CD14-positive monocyte (primary cell): ENCODE data around the gene SCAF4. TPM values are rescaled to one million over a fixed set of nuclear protein-coding genes. Genes with fewer than 3 reads are reported as not detected.

ENCODE experiments used
- DNase-seq, 3 donors: peaks; one replicate each; pipeline ENCODE4 v3.0.0-alpha.2; 2011 to 2022
- H2AFZ ChIP-seq: 2 replicates; pipeline ENCODE4 v1.6.0; 2012; ENCODE audit warnings: mild to moderate bottlenecking, low read depth, low read length, inconsistent platforms; ENCODE audit not compliant: insufficient read depth, poor library complexity, severe bottlenecking
- H3K27ac ChIP-seq, 2 donors: 1 replicate in 1 of 2; 2 replicates in 1 of 2; pipeline ENCODE4 v1.5.1; 2012 to 2013; ENCODE audit warnings: low read length in 2 of 2, control low read depth in 1 of 2, inconsistent platforms in 1 of 2, low read depth in 1 of 2, mild to moderate bottlenecking in 1 of 2
- H3K27me3 ChIP-seq, 2 donors: one replicate each; pipeline versions ENCODE4 v1.6.0 to v1.6.1; 2011 to 2013; ENCODE audit warnings: low read length in 2 of 2; ENCODE audit not compliant: control insufficient read depth in 2 of 2, insufficient read depth in 2 of 2
- H3K36me3 ChIP-seq, 2 donors: replicated peaks in 1 of 2; 1 replicate in 1 of 2; 2 replicates in 1 of 2; pipeline versions ENCODE4 v1.5.1 to v1.6.1; 2012 to 2013; ENCODE audit warnings: low read length in 2 of 2, control low read depth in 1 of 2, inconsistent platforms in 1 of 2, mild to moderate bottlenecking in 1 of 2; ENCODE audit not compliant: insufficient read depth in 2 of 2, control insufficient read depth in 1 of 2
- H3K4me1 ChIP-seq, 2 donors: 1 replicate in 1 of 2; 2 replicates in 1 of 2; pipeline versions ENCODE4 v1.5.1 to v1.6.1; 2012 to 2013; ENCODE audit warnings: low read length in 2 of 2, control low read depth in 1 of 2, inconsistent platforms in 1 of 2, mild to moderate bottlenecking in 1 of 2, moderate library complexity in 1 of 2; ENCODE audit not compliant: insufficient read depth in 2 of 2, control insufficient read depth in 1 of 2
- H3K4me2 ChIP-seq: replicated peaks from 2 replicates; pipeline ENCODE3; 2012; ENCODE audit warnings: low read length, moderate library complexity, mild to moderate bottlenecking; ENCODE audit not compliant: poor library complexity, severe bottlenecking; ENCODE audit errors: extremely low read depth
- H3K4me3 ChIP-seq, 3 experiments: fragments of 200-600 bp in 1 of 3; sonication (generic) in 1 of 3; replicated peaks in 1 of 3; 1 replicate in 2 of 3; 2 replicates in 1 of 3; pipeline ENCODE4 v1.5.1; 2011 to 2013; ENCODE audit warnings: low read length in 3 of 3, mild to moderate bottlenecking in 3 of 3, control low read depth in 2 of 3, low read depth in 2 of 3, inconsistent platforms in 1 of 3, moderate library complexity in 1 of 3
- H3K79me2 ChIP-seq: 2 replicates; pipeline ENCODE4 v1.6.0; 2012; ENCODE audit warnings: mild to moderate bottlenecking, control low read depth, inconsistent platforms, low read length, moderate library complexity; ENCODE audit not compliant: insufficient read depth
- H3K9ac ChIP-seq: 2 replicates; pipeline ENCODE4 v1.6.0; 2017; ENCODE audit warnings: low read length, mild to moderate bottlenecking; ENCODE audit not compliant: insufficient read depth, poor library complexity, severe bottlenecking
- H3K9me3 ChIP-seq, 2 donors: replicated peaks in 1 of 2; 1 replicate in 1 of 2; 2 replicates in 1 of 2; pipeline versions ENCODE4 v1.5.1 to v1.6.1; 2012 to 2013; ENCODE audit warnings: low read length in 2 of 2, control low read depth in 1 of 2; ENCODE audit not compliant: control insufficient read depth in 1 of 2, insufficient read depth in 1 of 2
- H4K20me1 ChIP-seq: 2 replicates; pipeline ENCODE4 v1.6.0; 2012; ENCODE audit warnings: mild to moderate bottlenecking, low read length, control low read depth, moderate library complexity; ENCODE audit not compliant: insufficient read depth
- H3K27ac Mint-ChIP-seq, 7 donors: one replicate each; pipeline ENCODE4 v1.8.0; 2020; ENCODE audit warnings: mild to moderate bottlenecking in 7 of 7, mixed read lengths in 7 of 7, moderate library complexity in 6 of 7, inconsistent platforms in 2 of 7
- H3K27me3 Mint-ChIP-seq, 3 donors: one replicate each; pipeline ENCODE4 v1.8.0; 2021 to 2022; ENCODE audit warnings: low read depth in 3 of 3, mild to moderate bottlenecking in 3 of 3, mixed read lengths in 3 of 3, moderate library complexity in 3 of 3, inconsistent platforms in 1 of 3
- H3K36me3 Mint-ChIP-seq, 2 donors: one replicate each; pipeline ENCODE4 v1.8.0; 2020; ENCODE audit warnings: mixed read lengths in 2 of 2, inconsistent platforms in 1 of 2, mild to moderate bottlenecking in 1 of 2
- H3K4me1 Mint-ChIP-seq: one replicate; pipeline ENCODE4 v1.8.0; 2020; ENCODE audit warnings: mild to moderate bottlenecking, mixed read lengths
- H3K4me3 Mint-ChIP-seq, 2 donors: one replicate each; pipeline ENCODE4 v1.8.0; 2020; ENCODE audit warnings: mild to moderate bottlenecking in 2 of 2, mixed read lengths in 2 of 2, moderate library complexity in 1 of 2
- H3K9me3 Mint-ChIP-seq, 7 donors: one replicate each; pipeline ENCODE4 v1.8.0; 2020 to 2022; ENCODE audit warnings: mixed read lengths in 7 of 7, mild to moderate bottlenecking in 6 of 7, moderate library complexity in 6 of 7, inconsistent platforms in 2 of 7
- CTCF ChIP-seq: fragments of 200-600 bp; IDR thresholded peaks from one replicate; pipeline ENCODE4 v1.8.0; 2022; ENCODE audit warnings: antibody characterized with exemption, mild to moderate bottlenecking
- WGBS: methylation state at CpG from one replicate; pipeline ENCODE4 v1.1.5; 2013; ENCODE audit warnings: missing lambda C conversion rate; ENCODE audit not compliant: insufficient coverage; 5-methylcytosine and 5-hydroxymethylcytosine counted together
- intact Hi-C, 2 donors: fragments of 100-400 bp; cut with micrococcal nuclease; formaldehyde crosslinking; loops; one replicate each; pipeline versions ENCODE4 v1.15.0 to v1.15.1; 2023
- polyA minus RNA-seq: library from RNA; depleted of rRNA, polyadenylated mRNA; stranded (reverse); fragments of >200 nt; gene quantifications from 2 replicates; pipeline ENCODE4 v1.2.3, GENCODE V29; 2012
- polyA plus RNA-seq, 3 donors: library from polyadenylated mRNA; depleted of rRNA in 1 of 3; unstranded in 2 of 3; stranded (reverse) in 1 of 3; fragments of 300-500 nt in 2 of 3; fragments of >200 nt in 1 of 3; fragmentation: Illumina TruSeq in 2 of 3; gene quantifications; 1 replicate in 2 of 3; 2 replicates in 1 of 3; pipeline ENCODE4 v1.2.3, GENCODE V29; 2012 to 2021
- total RNA-seq, 12 experiments: library from RNA in 1 of 12; stranded (reverse) in 1 of 12; fragments of 120-200 nt in 1 of 12; gene quantifications; one replicate each; pipeline ENCODE4 v1.2.4 and lab custom pipeline; 2013 to 2026; ENCODE audit warnings: mixed read lengths in 6 of 12, inconsistent platforms in 1 of 12

Gene SCAF4
- total RNA-seq (2013): 8.2 TPM
- polyA plus RNA-seq (10 to 100 TPM in 2 of 3 donors, 1 to 10 TPM in 1; 4.6 to 28.7 (median 11.3) TPM), polyA minus RNA-seq (15.0 and 16.9 TPM in 2 replicates), total RNA-seq (lab: John Stamatoyannopoulos, UW) (15.5 to 62.8 (median 35.2) reads per million in 11 experiments)

GRCh38 chr21:31731857-31732596 lies at the start of gene SCAF4:
Gene SCAF4 (minus strand): TSS chr21:31732118. CDS start chr21:31731692, 426 bp downstream.
- Mint-ChIP-seq H3K27ac (peak within 1 kb of the TSS; percentile 80 to 92 (median 91)), H3K9me3 (no peaks in the 10 kb centered on the region), H3K27me3 (peaks cover 0 to 3% (median 0%) of the 10 kb centered on the region in 3 donors), H3K36me3 (peaks cover 0 to 3% of the 10 kb centered on the region in 2 donors), H3K4me3 (peak within 1 kb of the TSS; percentile 85 to 90), H3K4me1 (peaks cover 10% of the 10 kb centered on the region)
- Histone ChIP-seq H3K36me3 (no peaks in the 10 kb centered on the region), H3K4me3 (peak within 1 kb of the TSS; percentile 62 to 93 (median 91)), H3K27me3 (no peaks in the 10 kb centered on the region), H3K4me1 (peaks cover 37 to 41% of the 10 kb centered on the region in 2 donors), H3K79me2 (peaks cover 52% of the 10 kb centered on the region), H4K20me1 (peaks cover 45% of the 10 kb centered on the region), H3K9me3 (no peaks in the 10 kb centered on the region), H3K27ac (peak within 1 kb of the TSS; percentile 80 to 89), H2AFZ (peak within 1 kb of the TSS; percentile 92), H3K9ac (peak within 1 kb of the TSS; percentile 94), H3K4me2 (peak within 1 kb of the TSS; percentile 96)
- WGBS: under 1% methylated on average over 94 of the region's 98 CpGs
- no peak for TF ChIP-seq CTCF
- intact Hi-C loops: loop anchor here (5.0 to 10.0 kb wide), 2 partner anchors 75 to 663 kb away; partner anchors contain the start of genes SOD1 (in 2 of the 2) and URB1 (in 1 of the 2)
- DNase-seq: peak; percentile 82 to 86 (median 84)

GRCh38 chr21:31780944-31781343 lies 49.0 kb upstream of the SCAF4 start:
- Histone ChIP-seq H3K27me3 (no peaks in the 10 kb centered on the region), H3K27ac (no peak overlapping the region), H4K20me1 (no peaks in the 10 kb centered on the region), H3K4me2 (no peak overlapping the region), H2AFZ (no peak overlapping the region), H3K4me3 (no peak overlapping the region), H3K9me3 (no peaks in the 10 kb centered on the region), H3K36me3 (no peaks in the 10 kb centered on the region), H3K9ac (no peak overlapping the region), H3K79me2 (no peaks in the 10 kb centered on the region), H3K4me1 (peaks cover 11% of the 10 kb centered on the region in 2 donors)
- DNase-seq: no peak
- peaks cover 0 to 3% (median 1%) of the 10 kb centered on the region in 7 donors for H3K9me3 Mint-ChIP-seq
- H3K27ac Mint-ChIP-seq: peak overlapping the region in 1 of 7 donors; percentile 24
- H3K27me3 Mint-ChIP-seq: peaks cover 5 to 9% (median 8%) of the 10 kb centered on the region in 3 donors
- H3K4me1 Mint-ChIP-seq: peaks cover 12% of the 10 kb centered on the region
- TF ChIP-seq CTCF: no peak
- H3K36me3 Mint-ChIP-seq: no peaks in the 10 kb centered on the region
- no CpG with 5 or more reads among the region's 4 CpGs for WGBS
- intact Hi-C loops: no loop called here
- no peak overlapping the region for H3K4me3 Mint-ChIP-seq
